Activated T-cell treated with anti-CD3 and anti-CD28 coated beads, Interleukin-2, amount 50 U/mL, for 72 hours (primary cell): ENCODE results near the gene FGF12. TPM values are rescaled to one million over a fixed set of nuclear protein-coding genes. Genes with fewer than 3 reads are reported as not detected.

Source experiments
- ATAC-seq, 2 donors: fragments of 150-1000 bp; cut with Tn5 transposase; replicated peaks in 1 of 2; 2 replicates each; pipeline ENCODE4 v1.10.0; 2021; ENCODE audit warnings: moderate library complexity in 2 of 2, mild to moderate bottlenecking in 1 of 2
- DNase-seq, 2 donors: peaks; one replicate each; pipeline ENCODE4 v3.0.0; 2021 to 2022; ENCODE audit warnings: mixed read lengths in 1 of 2
- H3K27ac Mint-ChIP-seq: one replicate; pipeline ENCODE4 v1.8.0; 2022; ENCODE audit warnings: mild to moderate bottlenecking, moderate library complexity, mixed read lengths
- H3K27me3 Mint-ChIP-seq: one replicate; pipeline ENCODE4 v1.8.0; 2022; ENCODE audit warnings: low read depth, mixed read lengths
- H3K36me3 Mint-ChIP-seq, 2 donors: one replicate each; pipeline ENCODE4 v1.8.0; 2022; ENCODE audit warnings: mixed read lengths in 2 of 2, mild to moderate bottlenecking in 1 of 2; ENCODE audit not compliant: insufficient read depth in 2 of 2
- H3K4me1 Mint-ChIP-seq: one replicate; pipeline ENCODE4 v1.8.0; 2022; ENCODE audit warnings: low read depth, mixed read lengths
- H3K4me3 Mint-ChIP-seq, 2 donors: one replicate each; pipeline ENCODE4 v1.8.0; 2022; ENCODE audit warnings: mild to moderate bottlenecking in 2 of 2, mixed read lengths in 2 of 2, moderate library complexity in 2 of 2
- H3K9me3 Mint-ChIP-seq, 2 donors: one replicate each; pipeline ENCODE4 v1.8.0; 2022; ENCODE audit warnings: mixed read lengths in 2 of 2
- total RNA-seq, 2 donors: library from RNA; stranded (reverse); gene quantifications; one replicate each; pipeline ENCODE4 v1.2.3, GENCODE V29; 2022

The FGF12 gene
- total RNA-seq, 2 donors from 2014 or later, result not detected

- Mint-ChIP-seq H3K9me3 (no peaks in the 10 kb centered on the region), H3K4me3 (no peak overlapping the region), H3K4me1 (peaks cover 10% of the 10 kb centered on the region), H3K27me3 (peaks cover 22% of the 10 kb centered on the region), H3K36me3 (no peaks in the 10 kb centered on the region), H3K27ac (no peak overlapping the region)
- peak; percentile 72 to 76 for ATAC-seq
- peak; percentile 66 to 68 for DNase-seq
Observed at GRCh38 chr3:192566706-192567290, 160.5 kb downstream of the FGF12 start.

DNA sequence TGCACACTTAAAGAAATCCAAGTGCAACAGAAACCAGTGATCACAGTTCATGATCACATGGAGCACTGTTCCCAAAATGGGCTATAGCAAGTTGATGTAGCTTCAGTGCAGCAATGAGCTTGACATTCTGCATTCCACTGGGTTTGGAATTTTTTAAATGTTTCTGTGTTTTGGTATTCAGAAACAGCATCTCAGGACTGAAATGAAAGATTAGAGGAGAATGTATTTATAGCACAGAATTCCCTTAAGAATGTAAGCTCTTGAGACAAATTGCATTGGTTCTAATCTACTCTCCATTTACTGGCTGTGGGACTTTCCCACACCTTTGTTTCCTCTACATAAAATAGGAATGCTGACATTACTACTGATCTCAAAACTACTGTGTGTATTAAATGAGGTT lies 162.7 kb downstream of the FGF12 start:
- Mint-ChIP-seq H3K27ac (no peak overlapping the region), H3K9me3 (no peaks in the 10 kb centered on the region), H3K4me1 (no peaks in the 10 kb centered on the region), H3K4me3 (no peak overlapping the region), H3K27me3 (peaks cover 6% of the 10 kb centered on the region), H3K36me3 (no peaks in the 10 kb centered on the region)
- no peak for DNase-seq
- ATAC-seq, result no peak

- ATAC-seq (no peak), DNase-seq (no peak)
- no peaks in the 10 kb centered on the region for H3K4me1 Mint-ChIP-seq
- H3K36me3 Mint-ChIP-seq, result no peaks in the 10 kb centered on the region
- no peaks in the 10 kb centered on the region for H3K27me3 Mint-ChIP-seq
- no peaks in the 10 kb centered on the region for H3K9me3 Mint-ChIP-seq
- no peak overlapping the region for H3K4me3 Mint-ChIP-seq
- H3K27ac Mint-ChIP-seq, result no peak overlapping the region
Observed at GRCh38 chr3:192563417-192563816, 163.9 kb downstream of the FGF12 start.

DNA sequence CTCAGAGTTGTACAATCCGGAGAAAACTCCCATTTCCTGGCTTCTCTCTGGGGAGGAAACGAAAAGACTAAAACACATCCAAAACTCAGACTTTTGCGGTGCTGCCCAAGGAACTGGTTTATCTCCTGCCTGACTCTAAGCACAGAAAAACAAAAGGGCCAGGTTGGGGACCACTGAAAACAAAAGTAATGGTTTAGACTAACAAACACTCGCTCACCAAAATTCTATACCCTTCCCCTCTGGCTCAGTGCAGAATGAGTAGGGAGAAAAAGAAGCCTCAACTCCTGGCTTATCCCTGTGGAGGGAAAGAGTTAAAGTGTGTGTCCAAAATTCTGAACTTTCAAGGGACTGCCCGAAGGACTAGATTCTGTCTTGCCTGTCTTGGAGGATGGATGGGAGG lies 173.6 kb downstream of the FGF12 start:
- ATAC-seq (no peak), DNase-seq (no peak)
- no peak overlapping the region for H3K4me3 Mint-ChIP-seq
- peaks cover 2 to 3% of the 10 kb centered on the region in 2 donors for H3K9me3 Mint-ChIP-seq
- no peak overlapping the region for H3K27ac Mint-ChIP-seq
- no peaks in the 10 kb centered on the region for H3K27me3 Mint-ChIP-seq
- no peaks in the 10 kb centered on the region for H3K4me1 Mint-ChIP-seq
- H3K36me3 Mint-ChIP-seq, result peaks cover 0 to 2% of the 10 kb centered on the region in 2 donors

DNA sequence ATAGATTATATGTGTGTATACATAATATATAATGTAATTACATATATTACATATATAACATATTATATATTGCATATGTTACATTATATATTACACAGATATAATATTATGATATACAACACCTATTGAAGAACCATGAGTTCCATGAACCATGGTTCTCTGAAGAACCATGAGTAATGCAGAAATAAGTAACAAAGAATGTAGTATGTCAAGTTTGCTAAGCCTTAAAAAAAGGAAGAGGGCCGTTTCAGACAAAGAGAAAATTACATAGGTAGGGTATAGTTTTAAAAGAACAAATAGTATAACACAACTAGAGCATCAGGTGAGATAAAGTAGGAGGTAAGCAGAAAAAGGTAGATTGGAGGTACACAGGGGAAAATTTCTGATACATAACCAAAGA lies 177.0 kb downstream of the FGF12 start:
- Mint-ChIP-seq H3K9me3 (peaks cover 2 to 3% of the 10 kb centered on the region in 2 donors), H3K36me3 (peaks cover 0 to 2% of the 10 kb centered on the region in 2 donors), H3K27ac (no peak overlapping the region), H3K4me1 (no peaks in the 10 kb centered on the region), H3K4me3 (no peak overlapping the region), H3K27me3 (no peaks in the 10 kb centered on the region)
- no peak for DNase-seq
- ATAC-seq, result no peak

DNA sequence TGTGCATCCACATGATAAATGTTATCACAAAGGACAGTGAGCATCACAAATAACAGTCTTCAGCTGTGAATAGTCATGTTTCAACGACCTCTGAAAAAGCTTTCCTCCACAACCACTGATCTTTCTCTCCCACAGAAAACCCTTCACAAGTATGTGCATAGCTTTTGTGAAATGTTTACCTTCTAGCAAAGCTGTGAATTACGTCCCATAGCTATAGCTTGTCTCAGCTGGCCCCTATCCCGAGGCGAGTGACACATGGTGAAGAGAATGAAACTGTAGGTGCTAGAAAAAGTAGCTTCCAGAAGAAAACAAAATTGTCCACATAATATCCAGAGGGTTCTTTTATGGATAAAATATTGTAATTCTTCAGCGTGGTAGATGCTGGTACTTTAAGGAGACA lies 182.0 kb downstream of the FGF12 start:
- Mint-ChIP-seq H3K9me3 (no peaks in the 10 kb centered on the region), H3K27ac (no peak overlapping the region), H3K36me3 (peaks cover 0 to 3% of the 10 kb centered on the region in 2 donors), H3K27me3 (no peaks in the 10 kb centered on the region), H3K4me3 (no peak overlapping the region), H3K4me1 (no peaks in the 10 kb centered on the region)
- no peak for DNase-seq
- no peak for ATAC-seq

DNA sequence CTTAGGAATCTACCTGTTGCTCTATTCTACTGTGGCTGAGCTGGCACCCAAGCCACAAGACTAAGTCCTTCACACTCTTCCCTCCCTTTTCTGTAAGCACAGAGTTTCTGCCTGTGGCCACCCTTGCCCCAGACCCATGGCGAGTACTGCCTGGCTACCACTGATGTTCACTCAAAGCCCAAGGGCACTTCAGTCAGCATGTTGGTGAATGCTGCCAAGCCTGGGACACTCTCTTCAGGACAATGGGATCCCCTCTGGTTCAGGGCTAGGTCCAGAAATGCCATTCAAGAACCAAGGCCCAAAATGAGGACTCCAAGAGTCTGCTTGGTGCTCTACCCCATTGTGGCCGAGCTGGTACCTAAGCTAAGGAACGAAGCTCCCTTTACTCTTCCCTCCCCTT lies 184.2 kb downstream of the FGF12 start:
- Mint-ChIP-seq H3K27me3 (no peaks in the 10 kb centered on the region), H3K36me3 (peaks cover 0 to 3% of the 10 kb centered on the region in 2 donors), H3K4me1 (no peaks in the 10 kb centered on the region), H3K27ac (no peak overlapping the region), H3K9me3 (no peaks in the 10 kb centered on the region), H3K4me3 (no peak overlapping the region)
- ATAC-seq (no peak), DNase-seq (no peak)

- Mint-ChIP-seq H3K27me3 (peaks cover 51% of the 10 kb centered on the region), H3K27ac (no peak overlapping the region), H3K4me3 (no peak overlapping the region), H3K36me3 (peaks cover 0 to 5% of the 10 kb centered on the region in 2 donors), H3K4me1 (peaks cover 10% of the 10 kb centered on the region), H3K9me3 (no peaks in the 10 kb centered on the region)
- DNase-seq (no peak), ATAC-seq (no peak)
Observed at GRCh38 chr3:192516820-192517219, 210.5 kb downstream of the FGF12 start.

DNA sequence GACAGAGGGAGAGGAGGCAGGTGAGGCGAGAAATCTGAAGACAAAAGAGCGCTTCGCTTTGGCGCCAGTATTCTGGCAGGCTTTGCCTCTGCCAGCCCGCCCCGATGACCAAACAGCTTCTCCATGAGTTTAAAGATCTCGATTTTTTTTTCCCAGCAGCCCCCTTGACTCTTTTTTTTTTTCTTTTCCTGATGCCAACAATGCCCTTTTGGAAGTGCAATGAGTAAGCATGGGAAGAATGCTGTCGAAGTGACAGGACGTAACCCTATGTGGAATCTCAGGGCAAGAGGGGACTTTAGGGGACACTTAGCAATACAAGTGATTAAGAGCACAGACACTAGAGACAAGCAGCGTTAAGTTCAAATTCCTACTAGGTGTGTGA lies 211.7 kb downstream of the FGF12 start:
- no peak for ATAC-seq
- Mint-ChIP-seq H3K27me3 (peaks cover 56% of the 10 kb centered on the region), H3K9me3 (no peaks in the 10 kb centered on the region), H3K36me3 (peaks cover 0 to 5% of the 10 kb centered on the region in 2 donors), H3K4me1 (peaks cover 10% of the 10 kb centered on the region), H3K27ac (no peak overlapping the region), H3K4me3 (peak overlapping the region; percentile 34 to 54)
- DNase-seq, result no peak

DNA sequence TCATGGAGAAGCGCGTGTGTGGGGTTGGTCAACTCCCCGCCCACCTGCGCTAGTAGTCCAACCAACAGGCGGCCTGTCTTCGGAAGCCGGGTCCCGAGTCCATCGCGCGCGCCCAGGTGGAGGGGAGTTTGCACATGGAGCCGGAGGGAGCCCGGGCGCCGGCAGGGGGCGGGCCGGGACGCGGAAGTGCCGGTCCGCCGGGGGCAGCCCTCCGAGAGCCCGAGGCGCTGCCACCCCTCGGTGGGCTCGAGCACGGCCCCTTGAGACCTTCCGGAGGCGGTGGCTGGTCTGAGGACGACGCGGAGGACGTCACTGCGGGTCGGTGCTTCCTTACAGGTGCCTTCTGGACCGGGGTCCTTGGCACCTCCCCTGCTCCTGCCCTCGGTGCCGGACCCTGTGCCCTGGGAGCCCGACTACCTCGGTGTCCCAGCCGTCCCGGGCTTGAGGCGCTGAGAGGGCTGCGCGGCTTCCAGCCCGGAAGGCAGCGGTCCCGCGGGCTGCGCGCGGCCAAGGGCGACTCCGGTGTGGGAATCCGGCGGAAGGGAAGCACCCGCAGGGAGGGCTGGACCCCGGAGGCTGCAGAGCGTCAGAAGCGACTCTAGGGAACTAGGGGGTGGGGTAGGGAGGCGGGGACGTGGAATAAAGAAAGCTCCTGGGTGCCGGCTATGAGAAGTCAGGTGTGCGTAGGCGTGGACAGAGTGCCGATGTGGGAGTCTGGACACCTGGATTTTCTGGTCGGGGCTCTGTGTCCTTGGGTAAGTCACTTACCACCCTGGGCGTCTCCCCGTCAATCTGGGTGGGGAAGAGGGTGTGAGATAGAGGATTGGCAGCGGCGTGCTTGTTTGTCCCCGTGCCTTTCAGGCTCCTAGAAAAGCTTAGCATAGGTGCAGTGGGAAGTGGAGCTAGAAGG lies 212.3 kb downstream of the FGF12 start:
- ATAC-seq, result peak in 1 of 2 donors; percentile 44
- no peaks in the 10 kb centered on the region for H3K9me3 Mint-ChIP-seq
- peak overlapping the region; percentile 34 to 69 for H3K4me3 Mint-ChIP-seq
- no peak overlapping the region for H3K27ac Mint-ChIP-seq
- DNase-seq, result peak in 1 of 2 donors; percentile 8
- H3K27me3 Mint-ChIP-seq, result peaks cover 56% of the 10 kb centered on the region
- H3K4me1 Mint-ChIP-seq, result peaks cover 10% of the 10 kb centered on the region
- peaks cover 0 to 5% of the 10 kb centered on the region in 2 donors for H3K36me3 Mint-ChIP-seq

DNA sequence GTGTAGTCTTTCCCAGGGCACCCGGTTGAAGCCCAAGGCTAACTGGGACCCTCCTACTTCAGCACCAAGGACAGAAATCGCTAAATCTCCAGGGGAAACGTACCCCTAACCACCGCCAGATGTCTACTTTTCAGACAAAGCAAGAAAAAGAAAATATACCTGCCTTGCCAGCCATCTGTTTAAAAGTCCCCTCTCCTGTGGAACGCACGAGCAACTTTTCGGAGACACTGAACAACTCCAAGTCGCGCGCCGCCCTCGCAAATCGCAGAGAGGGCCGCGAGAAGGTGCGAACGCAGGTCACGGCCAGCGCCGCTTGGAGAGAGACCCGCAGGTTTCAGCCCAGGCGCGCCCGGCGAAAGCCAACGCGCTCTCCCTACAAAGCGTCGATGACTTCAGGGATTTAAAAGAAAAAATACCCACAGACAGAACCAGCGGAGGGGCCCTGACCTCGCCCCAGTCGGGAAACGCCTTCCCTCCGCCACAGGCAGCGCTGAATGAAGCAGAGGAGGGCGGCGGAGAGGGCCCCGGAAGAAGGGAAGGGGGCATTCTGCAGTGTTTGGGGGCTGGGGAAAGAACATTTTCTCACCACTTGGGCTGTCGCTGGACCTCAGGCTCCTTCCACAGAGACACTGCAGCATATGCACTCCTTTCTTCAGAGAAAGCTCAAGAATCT lies 213.1 kb downstream of the FGF12 start:
- no peak for DNase-seq
- peaks cover 0 to 5% of the 10 kb centered on the region in 2 donors for H3K36me3 Mint-ChIP-seq
- peak overlapping the region; percentile 60 to 69 for H3K4me3 Mint-ChIP-seq
- H3K9me3 Mint-ChIP-seq, result no peaks in the 10 kb centered on the region
- no peak for ATAC-seq
- H3K4me1 Mint-ChIP-seq, result peaks cover 10% of the 10 kb centered on the region
- peaks cover 56% of the 10 kb centered on the region for H3K27me3 Mint-ChIP-seq
- H3K27ac Mint-ChIP-seq, result no peak overlapping the region

GRCh38 chr3:192505731-192506130 lies 221.6 kb downstream of the FGF12 start:
- no peaks in the 10 kb centered on the region for H3K36me3 Mint-ChIP-seq
- H3K27ac Mint-ChIP-seq, result no peak overlapping the region
- H3K9me3 Mint-ChIP-seq, result peaks cover 0 to 1% of the 10 kb centered on the region in 2 donors
- no peaks in the 10 kb centered on the region for H3K4me1 Mint-ChIP-seq
- H3K4me3 Mint-ChIP-seq, result no peak overlapping the region
- H3K27me3 Mint-ChIP-seq, result no peaks in the 10 kb centered on the region
- DNase-seq, result no peak
- no peak for ATAC-seq

- Mint-ChIP-seq H3K36me3 (no peaks in the 10 kb centered on the region), H3K4me3 (no peak overlapping the region), H3K27me3 (no peaks in the 10 kb centered on the region), H3K27ac (no peak overlapping the region), H3K4me1 (no peaks in the 10 kb centered on the region), H3K9me3 (peaks cover 0 to 1% of the 10 kb centered on the region in 2 donors)
- DNase-seq (no peak), ATAC-seq (no peak)
Observed at GRCh38 chr3:192501401-192501800, 225.9 kb downstream of the FGF12 start.
